Endometrial microvascular endothelial cells (primary cell): ENCODE data around the gene CNP. TPM values are rescaled to one million over a fixed set of nuclear protein-coding genes. Genes with fewer than 3 reads are reported as not detected.

Experiments
- in situ Hi-C: cut with HindIII; loops from 2 replicates; pipeline ENCODE4 v1.10.0; 2017; ENCODE audit warnings: low sequenced_read_pairs, low pct_unique_long_range_greater_than_20kb; ENCODE audit errors: inconsistent ontology term
- total RNA-seq: library from RNA; depleted of rRNA; stranded (reverse); fragments of >200 nt; gene quantifications from one replicate; pipeline ENCODE4 v1.2.3, GENCODE V29; 2015; ENCODE audit errors: inconsistent ontology term

Gene CNP
- total RNA-seq, 1 donor from 2014 or later: 92.8 TPM

DNA sequence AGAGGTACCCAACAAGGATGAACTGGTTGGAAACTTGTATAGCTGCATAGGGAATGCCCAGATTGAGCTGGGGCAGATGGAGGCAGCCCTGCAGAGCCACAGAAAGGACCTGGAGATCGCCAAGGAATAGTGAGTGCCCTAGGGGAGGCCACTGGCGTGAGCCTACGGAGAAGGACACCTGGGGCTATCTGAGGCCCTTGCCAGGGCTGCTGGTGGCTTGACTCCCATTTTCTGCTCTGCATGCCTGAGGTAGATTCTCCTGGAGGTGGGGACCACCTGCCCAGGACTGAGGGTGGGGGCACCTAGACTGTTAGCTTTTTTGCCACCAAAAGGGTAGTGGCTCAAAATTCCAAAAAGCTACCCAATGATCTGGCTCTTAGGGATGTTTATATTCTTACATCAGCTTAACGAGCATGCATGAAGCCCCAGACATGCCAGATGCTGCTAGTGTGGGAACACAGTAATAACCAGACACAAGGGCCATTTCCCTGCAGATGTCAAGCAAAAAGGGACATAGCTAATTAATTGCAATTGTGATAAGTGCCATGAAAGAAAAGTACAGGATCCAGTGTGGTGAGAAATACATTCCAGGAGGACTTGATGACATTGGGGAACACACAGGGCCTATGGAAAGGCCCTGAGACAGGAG is 27.4 kb upstream of the CNP start:
- in situ Hi-C loops: no loop called here

GRCh38 chr17:41939693-41940090 is 26.9 kb upstream of the CNP start:
- in situ Hi-C loops: no loop called here

GRCh38 chr17:41941168-41941567 is 25.4 kb upstream of the CNP start:
- in situ Hi-C loops: no loop called here

DNA sequence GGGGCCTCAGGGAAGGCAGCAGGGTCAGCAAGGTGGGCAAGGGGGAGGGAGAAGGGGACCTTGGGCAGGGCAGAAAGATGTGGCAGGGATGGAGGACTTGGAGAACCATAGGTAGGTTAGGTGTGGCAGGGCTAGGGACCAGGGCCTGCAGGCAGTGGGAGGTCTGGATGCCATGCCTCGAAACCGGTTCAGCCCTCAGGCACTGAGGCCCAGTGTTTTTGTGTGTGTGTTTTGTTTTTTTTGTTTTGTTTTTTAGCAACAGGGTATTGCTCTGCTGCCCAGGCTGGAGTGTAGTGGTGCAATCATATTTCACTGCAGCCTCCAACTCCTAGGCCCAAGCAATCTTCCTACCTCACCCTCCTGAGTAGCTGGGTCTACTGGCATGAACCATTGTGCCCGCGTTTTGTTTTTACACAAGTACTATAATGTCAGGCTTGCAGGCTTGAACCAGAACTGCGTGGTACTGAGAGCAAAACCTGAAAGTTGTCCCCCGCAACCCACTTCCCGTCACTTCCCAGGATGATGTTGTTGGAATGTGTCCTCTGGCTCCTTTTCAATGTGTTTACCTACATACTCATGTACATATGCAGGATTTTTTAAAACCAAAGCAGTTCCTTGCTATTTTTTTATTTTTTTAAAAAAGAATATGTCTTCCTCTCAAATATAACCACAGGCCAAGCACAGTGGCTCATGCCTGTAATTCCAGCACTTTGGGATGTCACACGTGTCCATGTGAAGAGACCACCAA is 23.8 kb upstream of the CNP start:
- in situ Hi-C loops: no loop called here

GRCh38 chr17:41943492-41943891 is 23.1 kb upstream of the CNP start:
- in situ Hi-C loops: no loop called here

GRCh38 chr17:41944943-41945342 is 21.7 kb upstream of the CNP start:
- in situ Hi-C loops: no loop called here

GRCh38 chr17:41948762-41949460 is 17.7 kb upstream of the CNP start:
- in situ Hi-C loops: no loop called here

- in situ Hi-C loops: loop anchor here (25.0 kb wide), 1 partner anchor 156 kb away; the partner anchor contains the start of genes DHX58, HSPB9 and KAT2A
Observed at GRCh38 chr17:41956522-41956921, 10.1 kb upstream of the CNP start.

DNA sequence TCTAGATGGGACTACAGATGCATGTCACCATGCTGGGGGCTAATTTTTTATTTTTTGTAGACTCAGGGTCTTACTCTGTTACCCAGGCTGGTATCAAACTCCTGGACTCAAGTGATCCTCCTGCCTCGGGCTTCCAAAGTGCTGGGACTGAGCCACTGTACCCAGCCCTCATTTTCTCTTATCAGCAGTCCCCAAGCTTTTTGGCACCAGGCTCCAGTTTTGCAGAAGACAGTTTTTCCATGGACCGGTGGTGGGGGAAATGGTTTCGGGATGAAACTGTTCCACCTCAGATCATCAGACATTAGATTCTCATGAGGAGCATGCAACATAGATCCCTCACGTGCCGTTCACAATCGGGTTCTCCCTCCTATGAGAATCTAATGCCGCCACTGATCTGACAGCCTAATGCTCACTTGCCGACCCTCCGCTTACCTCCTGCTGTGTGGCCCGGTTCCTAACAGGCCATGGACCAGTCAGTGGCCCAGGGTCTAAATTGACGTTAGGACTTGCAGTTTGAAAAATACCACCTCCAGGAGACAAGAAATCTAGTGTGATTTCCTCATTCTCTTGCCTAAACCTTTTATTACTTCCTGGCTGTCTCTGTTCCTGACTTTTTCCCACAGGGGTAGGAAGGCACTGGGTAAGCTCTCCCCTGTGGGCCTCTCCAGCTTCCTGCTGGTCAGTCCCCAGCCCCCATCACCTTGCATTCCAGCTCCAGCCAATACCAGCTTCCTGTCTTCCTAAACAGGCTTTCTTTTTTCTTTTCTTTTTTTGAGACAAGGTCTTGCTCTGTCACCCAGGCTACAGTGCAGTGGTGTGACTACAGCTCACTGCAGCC is 9.3 kb upstream of the CNP start:
- in situ Hi-C loops: loop anchor here (25.0 kb wide), 1 partner anchor 155 kb away; the partner anchor contains the start of genes DHX58, HSPB9 and KAT2A

DNA sequence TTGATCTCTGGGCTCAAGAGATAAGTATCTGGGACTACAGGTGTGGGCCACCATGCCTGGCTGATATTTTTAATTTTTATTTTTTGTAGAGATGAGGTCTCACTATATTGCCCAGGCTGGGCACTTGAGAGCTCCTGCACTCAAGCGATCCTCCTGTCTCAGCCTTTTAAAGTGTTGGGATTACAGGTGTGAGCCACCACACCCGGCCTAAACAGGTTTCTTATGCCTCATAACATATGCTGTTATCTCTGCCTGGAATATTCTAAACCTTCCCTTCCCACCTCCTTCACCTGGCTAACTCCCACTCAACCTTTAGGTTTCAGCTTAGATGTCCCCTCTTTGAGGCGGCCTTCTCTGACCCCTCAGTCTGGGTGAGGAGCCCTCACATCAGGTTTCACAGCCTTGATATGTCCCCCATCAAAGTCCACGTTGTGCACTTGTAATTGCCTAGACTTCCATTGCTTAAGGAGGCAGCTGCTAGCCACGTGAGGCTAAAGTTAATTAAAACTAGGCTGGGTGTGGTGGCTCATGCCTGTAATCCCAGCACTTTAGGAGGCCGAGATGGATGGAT is 8.6 kb upstream of the CNP start:
- in situ Hi-C loops: loop anchor here (25.0 kb wide), 1 partner anchor 154 kb away; the partner anchor contains the start of genes DHX58, HSPB9 and KAT2A

DNA sequence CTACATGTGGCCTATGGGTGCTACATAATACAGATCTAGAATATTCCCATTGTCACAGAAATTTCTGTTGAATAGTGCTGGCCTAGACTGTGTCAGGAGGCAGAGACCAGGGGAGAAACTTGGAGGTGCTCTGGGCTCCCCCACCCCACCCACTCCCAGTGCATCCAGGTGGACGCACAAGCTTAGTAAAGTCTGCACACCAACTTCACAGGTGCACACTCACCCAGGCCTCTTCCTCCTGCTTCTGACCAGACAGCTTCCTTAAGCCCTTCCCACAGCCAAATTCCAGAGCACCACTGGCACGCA is 7.6 kb upstream of the CNP start:
- in situ Hi-C loops: loop anchor here (25.0 kb wide), 1 partner anchor 153 kb away; the partner anchor contains the start of genes DHX58, HSPB9 and KAT2A

DNA sequence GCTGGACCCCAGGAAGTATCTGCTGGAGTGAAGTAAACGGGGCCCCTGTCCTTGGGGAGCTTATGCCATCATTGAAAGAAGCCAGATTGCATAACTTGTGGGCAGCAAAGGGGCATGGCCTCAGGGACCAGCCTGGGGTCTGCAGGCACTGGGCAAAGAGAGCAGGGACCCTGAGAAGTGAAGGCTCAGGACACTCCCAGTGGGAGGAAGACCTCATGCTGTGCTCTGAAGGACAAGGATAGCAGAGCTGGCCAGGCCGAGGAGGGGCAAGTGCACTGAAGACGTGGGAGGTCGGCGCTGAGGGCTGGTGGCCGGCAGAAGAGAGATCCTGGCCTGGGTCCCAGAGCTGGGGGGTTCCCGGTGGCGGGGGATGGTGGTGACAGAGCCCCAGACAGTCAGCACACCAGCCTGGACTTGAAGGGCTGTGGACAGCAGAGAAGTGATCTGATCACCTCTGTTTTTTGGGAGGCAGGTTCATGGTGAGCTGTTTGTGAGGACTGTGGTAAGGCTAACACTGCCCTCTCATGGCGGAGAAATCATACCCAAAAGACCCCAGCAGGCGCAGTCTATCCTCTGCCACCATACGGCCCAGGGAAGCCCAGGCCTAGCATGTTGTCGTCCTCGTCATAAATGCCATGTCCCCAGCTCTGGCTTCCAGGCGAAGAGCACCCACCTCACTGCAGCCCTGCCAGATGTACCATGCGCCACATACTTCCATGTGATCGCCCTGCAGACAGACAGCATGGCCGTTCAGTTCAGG is 7.1 kb upstream of the CNP start:
- in situ Hi-C loops: loop anchor here (25.0 kb wide), 1 partner anchor 153 kb away; the partner anchor contains the start of genes DHX58, HSPB9 and KAT2A

DNA sequence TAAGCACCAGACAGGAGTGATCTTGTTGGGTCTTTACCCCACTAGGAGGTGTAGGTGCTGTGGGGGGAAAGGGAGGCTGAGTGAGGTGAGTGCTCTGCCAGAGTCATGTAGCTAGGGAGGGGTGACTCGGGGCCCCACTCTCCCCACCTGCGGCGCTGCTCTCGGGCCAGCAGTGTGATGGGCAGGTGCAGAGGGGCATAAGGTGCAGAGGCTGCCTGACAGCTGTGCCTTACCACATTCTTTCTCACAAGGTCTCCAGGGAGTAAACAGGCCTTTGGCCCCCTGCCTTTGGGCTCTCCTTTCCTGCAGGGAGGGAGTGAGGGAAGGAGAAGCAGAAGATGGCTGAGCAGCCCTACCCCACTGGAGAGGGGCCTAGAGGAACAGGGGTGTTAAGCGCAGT is 4.5 kb upstream of the CNP start:
- in situ Hi-C loops: loop anchor here (25.0 kb wide), 1 partner anchor 150 kb away; the partner anchor contains the start of genes DHX58, HSPB9 and KAT2A

- in situ Hi-C loops: loop anchor here (25.0 kb wide), 1 partner anchor 149 kb away; the partner anchor contains the start of genes DHX58, HSPB9 and KAT2A
Observed at GRCh38 chr17:41962768-41963434, 3.7 kb upstream of the CNP start.

GRCh38 chr17:41965694-41966462 is 717 bp upstream of the CNP start:
- in situ Hi-C loops: loop anchor here (25.0 kb wide), 1 partner anchor 146 kb away; the partner anchor contains the start of genes DHX58, HSPB9 and KAT2A

GRCh38 chr17:41967141-41967920 is 736 bp downstream of the CNP start:
- in situ Hi-C loops: loop anchor here (25.0 kb wide), 1 partner anchor 145 kb away; the partner anchor contains the start of genes DHX58, HSPB9 and KAT2A
